ENCODE data around the gene LHX3.

The LHX3 gene

DNA sequence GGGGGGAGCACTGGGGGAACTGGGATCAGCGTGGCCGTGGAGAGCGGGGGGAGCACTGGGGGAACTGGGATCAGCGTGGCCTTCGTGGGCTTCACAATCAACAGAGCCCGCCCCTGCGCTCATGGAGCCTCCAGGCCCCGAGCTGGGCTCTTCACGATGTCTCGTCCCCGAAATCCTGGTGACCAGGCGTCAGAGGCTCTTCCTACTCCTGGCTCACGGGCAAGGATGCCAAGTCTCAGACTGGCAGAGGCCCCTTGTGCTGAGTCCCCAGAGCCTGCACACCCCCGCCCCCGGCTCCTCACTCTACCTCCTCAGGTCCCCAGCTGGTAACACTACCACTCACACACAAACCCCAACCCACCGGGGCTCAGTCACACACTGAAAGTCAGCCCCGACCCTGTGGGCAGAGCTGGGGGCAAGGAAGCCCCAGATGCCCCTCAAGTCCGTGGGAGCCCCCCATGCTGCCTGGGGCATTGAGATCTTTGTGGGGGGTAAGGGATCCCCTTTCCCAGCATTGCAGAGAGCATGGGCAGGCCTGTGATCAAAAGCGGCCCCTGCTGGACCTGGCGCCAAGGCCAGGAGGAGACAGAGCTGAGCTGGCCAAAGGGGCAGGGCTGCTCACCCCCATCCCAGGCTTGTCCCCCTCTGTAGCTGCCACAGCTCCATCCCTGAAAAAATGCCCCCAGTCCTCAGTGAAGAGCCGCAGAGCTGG lies 26.7 kb downstream of the LHX3 start:
- Histone ChIP-seq H3K9me3 (ENCODE audit: insufficient read depth, low read depth, low read length) (no peaks in the 10 kb centered on the region), H3K27me3 (ENCODE audit: insufficient read depth, low read length) (no peaks in the 10 kb centered on the region)
- 94% methylated on average over 20 of the region's 21 CpGs for WGBS

DNA sequence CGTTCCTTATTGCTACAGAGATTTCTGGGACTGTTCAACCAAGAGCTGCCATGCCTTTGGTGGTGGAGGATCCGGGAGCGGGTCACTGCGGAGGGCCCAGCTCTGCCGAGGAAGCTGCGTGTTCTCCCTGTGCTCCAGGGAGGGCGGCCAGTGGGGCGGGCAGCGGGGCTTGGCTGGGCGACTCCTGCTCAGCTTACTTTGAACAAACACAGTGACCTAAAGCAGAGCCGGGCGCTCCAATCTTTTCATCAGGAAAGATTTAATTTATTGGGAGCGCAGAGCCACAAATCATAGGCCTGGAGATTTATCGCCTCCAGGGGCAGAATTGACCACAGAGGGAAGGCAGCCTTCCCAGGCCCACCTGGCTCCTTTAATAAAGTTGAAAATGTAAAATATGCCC lies 27.7 kb downstream of the LHX3 start:
- Histone ChIP-seq H3K9me3 (ENCODE audit: insufficient read depth, low read depth, low read length) (no peaks in the 10 kb centered on the region), H3K4me1 (ENCODE audit: insufficient read depth, low read length) (peaks cover 8% of the 10 kb centered on the region; the same call in 1 of the 2 replicates), H3K36me3 (ENCODE audit: insufficient read depth, low read length) (no peaks in the 10 kb centered on the region), H3K27me3 (ENCODE audit: insufficient read depth, low read length) (no peaks in the 10 kb centered on the region), H3K4me3 (ENCODE audit: low read length) (no peak overlapping the region), H3K27ac (ENCODE audit: low read depth, low read length) (no peak overlapping the region), H3K9ac (ENCODE audit: low read depth, low read length) (no peak overlapping the region)
- 96% methylated on average over 14 of the region's 14 CpGs for WGBS

More for the DNA sequence above, 26.7 kb downstream of the LHX3 start:
- no peak overlapping the region for H3K9ac ChIP-seq (ENCODE audit: low read depth, low read length)
- H3K27ac ChIP-seq (ENCODE audit: low read depth, low read length): no peak overlapping the region
- no peak overlapping the region for H3K4me3 ChIP-seq (ENCODE audit: low read length)
- no peaks in the 10 kb centered on the region for H3K36me3 ChIP-seq (ENCODE audit: insufficient read depth, low read length)
- peaks cover 8% of the 10 kb centered on the region; the same call in 1 of the 2 replicates for H3K4me1 ChIP-seq (ENCODE audit: insufficient read depth, low read length)

DNA sequence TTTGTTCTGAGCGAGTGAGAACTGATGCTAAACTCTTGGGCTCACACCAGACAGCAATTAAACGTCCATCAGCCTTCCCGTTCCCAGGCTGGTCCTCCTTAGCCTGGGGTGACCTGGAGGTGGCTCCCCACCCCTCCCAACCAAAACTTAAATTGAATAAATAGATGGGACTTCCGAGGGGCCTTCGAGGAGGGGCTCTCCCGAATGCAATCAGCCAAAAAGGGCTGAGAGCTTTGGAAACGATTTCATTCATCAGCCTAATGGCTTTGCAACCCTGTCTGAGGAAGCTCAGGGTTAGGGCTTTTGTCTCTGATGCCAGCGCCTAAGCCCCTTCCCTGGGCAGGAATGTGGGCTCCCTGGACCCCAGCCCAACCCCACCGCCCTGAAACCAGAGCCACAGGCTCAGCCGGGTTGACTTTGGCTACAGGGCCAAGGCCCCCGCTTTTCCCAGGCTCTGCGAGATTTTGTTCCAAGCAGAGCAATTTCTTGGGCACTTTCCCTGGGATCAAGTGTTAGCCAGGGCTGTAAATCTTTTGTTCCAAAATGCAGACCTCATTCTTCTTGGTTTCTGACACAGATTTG lies 29.2 kb downstream of the LHX3 start:
- Histone ChIP-seq H3K36me3 (ENCODE audit: insufficient read depth, low read length) (no peaks in the 10 kb centered on the region), H3K27ac (ENCODE audit: low read depth, low read length) (no peak overlapping the region), H3K4me1 (ENCODE audit: insufficient read depth, low read length) (peaks cover 23% of the 10 kb centered on the region), H3K9ac (ENCODE audit: low read depth, low read length) (no peak overlapping the region), H3K4me3 (ENCODE audit: low read length) (no peak overlapping the region), H3K27me3 (ENCODE audit: insufficient read depth, low read length) (no peaks in the 10 kb centered on the region), H3K9me3 (ENCODE audit: insufficient read depth, low read depth, low read length) (no peaks in the 10 kb centered on the region)
- 78% methylated on average over 12 of the region's 12 CpGs for WGBS

DNA sequence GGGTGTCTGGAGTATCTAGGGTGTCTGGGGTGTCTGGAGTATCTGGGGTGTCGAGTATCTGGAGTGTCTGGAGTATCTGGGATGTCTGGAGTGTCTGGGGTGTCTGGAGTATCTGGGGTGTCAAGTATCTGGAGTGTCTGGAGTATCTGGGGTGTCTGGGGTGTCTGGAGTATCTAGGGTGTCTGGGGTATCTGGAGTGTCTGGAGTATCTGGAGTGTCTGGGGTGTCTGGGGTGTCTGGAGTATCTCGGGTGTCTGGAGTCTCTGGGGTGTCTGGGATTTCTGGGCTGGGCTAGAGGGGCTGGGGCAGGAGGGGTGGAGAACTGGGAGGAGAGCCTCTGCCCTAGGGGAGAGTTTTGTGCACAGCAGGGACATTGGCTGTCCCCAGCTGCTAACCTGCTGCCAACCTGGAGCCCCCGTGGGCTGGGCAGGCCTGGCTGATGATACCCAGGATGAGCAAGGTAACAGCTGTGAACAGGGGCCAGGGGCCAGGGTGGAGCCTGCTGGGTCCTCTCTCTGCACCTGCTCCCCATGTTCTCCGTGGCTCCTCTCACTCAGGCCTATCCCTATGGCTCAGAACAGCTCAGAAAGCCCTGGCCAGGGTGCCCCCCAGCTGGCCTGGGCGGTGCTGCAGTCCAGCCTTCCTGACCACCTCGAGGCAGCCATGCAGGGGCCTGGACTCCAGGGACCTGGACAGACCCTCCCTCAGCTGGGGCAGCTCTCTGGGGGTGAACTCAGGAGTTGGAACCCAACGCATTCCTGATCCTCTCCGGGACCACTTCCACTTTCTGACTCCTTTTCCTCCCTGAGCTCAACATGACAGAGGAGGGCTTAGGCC lies 29.9 kb downstream of the LHX3 start:
- no peak overlapping the region for H3K9ac ChIP-seq (ENCODE audit: low read depth, low read length)
- peaks cover 24% of the 10 kb centered on the region for H3K4me1 ChIP-seq (ENCODE audit: insufficient read depth, low read length)
- no peak overlapping the region for H3K27ac ChIP-seq (ENCODE audit: low read depth, low read length)
- no peaks in the 10 kb centered on the region for H3K36me3 ChIP-seq (ENCODE audit: insufficient read depth, low read length)
- WGBS: 73% methylated on average over 8 of the region's 8 CpGs
- H3K4me3 ChIP-seq (ENCODE audit: low read length): no peak overlapping the region
- H3K9me3 ChIP-seq (ENCODE audit: insufficient read depth, low read depth, low read length): no peaks in the 10 kb centered on the region
- H3K27me3 ChIP-seq (ENCODE audit: insufficient read depth, low read length): no peaks in the 10 kb centered on the region

DNA sequence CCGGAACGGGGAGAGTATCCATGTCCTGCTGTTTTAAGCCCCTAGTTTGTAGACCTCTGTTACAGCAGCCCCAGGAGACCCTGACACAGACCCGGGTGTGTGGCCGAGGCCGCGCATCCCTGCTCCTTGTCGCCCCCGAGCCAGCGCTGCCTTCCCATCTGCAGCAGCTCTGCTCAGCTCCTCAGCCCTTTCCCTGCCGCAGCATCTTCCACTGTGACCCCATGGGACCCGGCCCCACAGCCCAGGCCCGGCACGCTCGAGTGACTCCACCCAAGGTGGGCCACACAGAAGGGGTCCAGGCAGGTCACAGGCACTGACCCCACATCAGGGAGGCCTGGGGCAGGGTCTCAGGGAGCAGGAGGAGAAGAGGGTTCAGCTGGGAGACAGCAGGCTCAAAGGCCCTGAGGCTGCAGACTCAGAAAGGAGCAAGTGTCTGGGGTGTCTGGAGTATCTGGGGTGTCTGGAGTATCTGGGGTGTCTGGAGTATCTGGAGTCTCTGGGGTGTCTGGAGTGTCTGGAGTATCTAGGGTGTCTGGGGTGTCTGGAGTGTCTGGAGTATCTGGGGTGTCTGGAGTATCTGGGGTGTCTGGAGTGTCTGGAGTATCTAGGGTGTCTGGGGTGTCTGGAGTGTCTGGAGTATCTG lies 31.2 kb downstream of the LHX3 start:
- Histone ChIP-seq H3K36me3 (ENCODE audit: insufficient read depth, low read length) (no peaks in the 10 kb centered on the region), H3K27me3 (ENCODE audit: insufficient read depth, low read length) (no peaks in the 10 kb centered on the region), H3K9me3 (ENCODE audit: insufficient read depth, low read depth, low read length) (no peaks in the 10 kb centered on the region), H3K9ac (ENCODE audit: low read depth, low read length) (no peak overlapping the region), H3K4me1 (ENCODE audit: insufficient read depth, low read length) (peaks cover 16% of the 10 kb centered on the region), H3K4me3 (ENCODE audit: low read length) (no peak overlapping the region), H3K27ac (ENCODE audit: low read depth, low read length) (no peak overlapping the region)
- 93% methylated on average over 14 of the region's 14 CpGs for WGBS

DNA sequence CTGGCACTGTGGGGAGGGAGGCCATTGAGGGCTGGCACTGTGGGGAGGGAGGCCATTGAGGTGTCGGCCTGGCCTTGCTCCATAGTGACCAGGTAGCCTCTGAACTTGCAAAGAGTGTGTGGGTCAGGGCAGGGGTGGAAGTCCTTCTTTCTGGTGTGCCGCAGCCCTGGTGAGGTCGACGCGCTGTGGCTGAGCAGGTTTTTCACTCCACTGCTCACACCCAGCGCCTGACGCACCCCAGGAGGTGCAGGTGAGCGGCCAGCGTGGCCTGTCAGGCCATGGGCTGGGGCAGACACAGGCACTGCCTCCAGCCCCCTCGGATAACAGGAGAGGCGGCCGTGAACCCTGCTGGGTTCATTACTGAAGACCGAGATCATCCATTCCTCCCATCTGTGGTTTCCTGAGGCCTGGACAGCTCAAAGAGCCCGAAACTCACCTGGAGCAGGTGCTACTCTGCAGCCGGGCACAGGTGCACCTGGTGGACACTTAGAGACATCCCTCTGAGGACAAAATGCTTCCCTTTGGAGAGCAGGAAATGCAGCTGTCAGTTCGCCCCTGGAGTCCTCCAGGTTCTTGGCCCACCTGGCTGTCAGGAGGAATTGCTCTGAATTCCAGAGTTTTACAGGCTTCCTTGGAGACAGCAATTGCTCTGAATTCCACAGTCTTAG lies 32.4 kb downstream of the LHX3 start:
- Histone ChIP-seq H3K9me3 (ENCODE audit: insufficient read depth, low read depth, low read length) (no peaks in the 10 kb centered on the region), H3K27me3 (ENCODE audit: insufficient read depth, low read length) (no peaks in the 10 kb centered on the region), H3K4me1 (ENCODE audit: insufficient read depth, low read length) (peaks cover 16% of the 10 kb centered on the region), H3K36me3 (ENCODE audit: insufficient read depth, low read length) (no peaks in the 10 kb centered on the region), H3K4me3 (ENCODE audit: low read length) (no peak overlapping the region), H3K27ac (ENCODE audit: low read depth, low read length) (no peak overlapping the region), H3K9ac (ENCODE audit: low read depth, low read length) (no peak overlapping the region)
- 84% methylated on average over 16 of the region's 16 CpGs for WGBS

DNA sequence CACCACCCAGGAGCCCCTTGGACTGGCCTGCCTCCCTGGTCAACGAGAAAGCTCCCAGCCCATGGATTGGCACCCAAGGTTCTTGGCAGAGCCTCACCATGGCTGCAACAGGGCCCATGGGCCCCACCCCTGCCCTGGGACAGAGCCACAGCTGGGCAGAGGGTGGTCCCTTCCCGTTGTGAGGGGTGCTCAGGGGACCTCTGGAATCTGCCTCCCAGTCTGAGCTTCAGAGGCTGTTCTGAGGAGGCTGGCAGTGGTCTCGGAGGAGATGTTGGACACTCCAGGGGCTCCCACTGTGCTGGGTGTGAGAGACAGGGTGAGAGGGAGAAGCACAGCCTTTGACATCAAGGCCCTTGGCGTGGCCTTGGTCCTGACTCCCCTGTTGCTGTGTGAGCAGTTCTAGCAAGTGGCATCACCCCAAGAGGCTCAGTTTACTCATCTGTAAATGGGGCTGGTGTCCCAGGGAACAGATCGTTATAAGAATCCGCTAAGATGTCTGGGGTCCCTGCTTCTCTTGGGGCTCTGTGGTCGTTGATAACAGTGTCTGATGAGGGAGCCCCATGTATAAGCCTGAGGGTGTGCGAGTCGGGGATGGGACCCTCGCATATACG lies 33.0 kb downstream of the LHX3 start:
- peak overlapping the region; percentile 68; the same call in 1 of the 2 replicates for H3K27ac ChIP-seq (ENCODE audit: low read depth, low read length)
- 77% methylated on average over 11 of the region's 11 CpGs for WGBS
- no peaks in the 10 kb centered on the region for H3K36me3 ChIP-seq (ENCODE audit: insufficient read depth, low read length)
- H3K9ac ChIP-seq (ENCODE audit: low read depth, low read length): no peak overlapping the region
- no peak overlapping the region for H3K4me3 ChIP-seq (ENCODE audit: low read length)
- peaks cover 16% of the 10 kb centered on the region for H3K4me1 ChIP-seq (ENCODE audit: insufficient read depth, low read length)
- H3K9me3 ChIP-seq (ENCODE audit: insufficient read depth, low read depth, low read length): no peaks in the 10 kb centered on the region
- no peaks in the 10 kb centered on the region for H3K27me3 ChIP-seq (ENCODE audit: insufficient read depth, low read length)

DNA sequence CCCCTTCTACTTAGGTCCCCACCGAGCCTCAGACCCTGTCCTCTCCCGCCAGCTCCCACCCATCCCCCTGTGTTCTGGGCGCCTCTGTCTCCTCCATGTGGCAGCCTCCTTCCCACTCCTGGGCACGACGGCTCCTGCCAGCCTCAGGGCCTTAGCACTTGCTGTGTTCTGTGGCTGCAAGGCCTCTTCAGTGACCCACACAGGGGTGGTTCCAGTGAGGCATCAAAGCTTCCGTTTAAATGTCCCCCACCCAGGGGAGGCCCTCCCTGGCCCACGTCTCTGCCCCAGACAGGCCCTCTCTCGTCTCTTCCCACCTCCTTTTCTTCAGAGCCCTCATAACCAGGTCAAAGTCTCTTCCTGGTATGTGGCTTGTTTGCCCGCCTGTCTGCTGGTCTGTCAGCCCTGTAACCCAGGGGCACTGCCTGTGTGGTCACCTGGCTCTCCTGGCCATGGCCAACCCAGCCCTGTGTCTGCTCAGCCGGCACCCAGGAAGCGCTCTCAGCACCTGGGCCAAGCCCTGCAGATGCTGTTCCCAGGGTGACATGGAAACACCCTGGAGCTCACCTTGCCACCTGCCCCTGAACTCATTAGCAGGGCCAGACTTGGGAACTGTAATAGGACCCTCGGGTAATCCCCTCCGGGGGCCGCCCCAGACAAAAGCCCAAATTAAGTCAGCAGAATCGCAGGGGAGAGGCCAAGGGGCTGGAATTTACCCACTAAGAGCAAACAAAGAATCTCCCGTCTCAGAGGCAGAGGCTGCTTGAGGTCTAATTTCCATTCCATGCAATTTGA lies 33.7 kb downstream of the LHX3 start:
- Histone ChIP-seq H3K36me3 (ENCODE audit: insufficient read depth, low read length) (no peaks in the 10 kb centered on the region), H3K4me1 (ENCODE audit: insufficient read depth, low read length) (peaks cover 16% of the 10 kb centered on the region), H3K27ac (ENCODE audit: low read depth, low read length) (peak overlapping the region; percentile 85), H3K9ac (ENCODE audit: low read depth, low read length) (peak overlapping the region; percentile 56), H3K9me3 (ENCODE audit: insufficient read depth, low read depth, low read length) (no peaks in the 10 kb centered on the region), H3K4me3 (ENCODE audit: low read length) (no peak overlapping the region; the same call in 1 of the 2 replicates), H3K27me3 (ENCODE audit: insufficient read depth, low read length) (no peaks in the 10 kb centered on the region)
- 51% methylated on average over 16 of the region's 16 CpGs for WGBS

DNA sequence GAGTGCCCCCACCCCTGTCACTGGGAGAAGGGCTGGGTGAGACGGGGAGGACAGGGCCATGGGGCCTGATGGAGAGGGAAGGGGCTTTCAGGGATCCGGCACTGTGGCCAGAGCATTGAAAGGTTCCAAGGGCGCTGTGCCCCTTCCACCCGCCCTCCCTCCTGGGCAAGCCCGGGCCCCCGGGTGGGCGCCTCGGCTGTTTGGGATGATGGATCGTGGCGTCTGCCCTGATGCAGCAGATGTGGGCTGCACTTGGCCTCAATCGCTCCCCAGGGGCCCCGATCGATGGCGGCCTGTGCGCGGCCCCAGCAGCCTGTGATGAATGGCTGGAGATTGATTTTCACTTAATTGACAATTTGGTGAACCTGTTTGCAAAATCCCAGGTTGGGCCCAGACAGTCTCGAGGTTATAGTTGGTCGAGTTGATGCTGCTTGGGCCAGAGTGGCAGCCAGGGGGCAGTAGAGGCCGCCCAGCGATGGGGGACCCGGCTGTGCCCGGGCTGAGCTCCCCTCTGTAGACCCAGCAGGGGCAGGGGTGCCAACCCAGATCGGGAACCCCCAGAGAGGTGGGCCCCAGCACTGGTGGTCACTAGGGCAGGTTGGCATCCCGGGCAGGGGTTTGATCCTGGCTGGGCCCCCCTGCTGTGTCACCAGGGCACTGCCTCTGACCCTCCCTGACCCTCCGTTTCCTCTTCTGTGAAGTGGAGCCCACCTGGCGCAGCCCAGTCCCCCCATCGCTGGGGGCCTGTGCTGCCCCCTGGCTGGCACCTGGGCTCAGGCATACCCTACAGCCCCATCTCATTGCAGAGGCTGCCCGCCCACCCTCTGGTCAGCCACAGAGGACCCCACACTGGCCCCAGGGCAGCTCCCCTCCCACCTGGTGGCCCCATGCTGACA lies 34.7 kb downstream of the LHX3 start:
- no peak overlapping the region for H3K9ac ChIP-seq (ENCODE audit: low read depth, low read length)
- no peak overlapping the region for H3K27ac ChIP-seq (ENCODE audit: low read depth, low read length)
- WGBS: 69% methylated on average over 28 of the region's 28 CpGs
- no peak overlapping the region for H3K4me3 ChIP-seq (ENCODE audit: low read length)
- H3K9me3 ChIP-seq (ENCODE audit: insufficient read depth, low read depth, low read length): no peaks in the 10 kb centered on the region
- no peaks in the 10 kb centered on the region for H3K36me3 ChIP-seq (ENCODE audit: insufficient read depth, low read length)
- H3K27me3 ChIP-seq (ENCODE audit: insufficient read depth, low read length): no peaks in the 10 kb centered on the region
- H3K4me1 ChIP-seq (ENCODE audit: insufficient read depth, low read length): peaks cover 16% of the 10 kb centered on the region

All from HUES64 (cell line).